GM21723 (cell line): Measurements from ENCODE around the gene P2RY10.
"Not testable (repeated sequence)": the region's sequence is repeated elsewhere in the genome, so short reads cannot be mapped to it uniquely, and the experiment has no call there.

ENCODE experiments used
- ATAC-seq: cut with Tn5 transposase; IDR thresholded peaks from one replicate; pipeline ENCODE4 v1.9.1; 2021; ENCODE audit warnings: mild to moderate bottlenecking, moderate library complexity; ENCODE audit not compliant: unreplicated experiment

Gene P2RY10

GRCh38 chrX:78945186-78945912 lies at the start of gene P2RY10:
Gene P2RY10, plus strand, starts transcription at chrX:78945391. Its CDS starts 15,130 bp downstream, at chrX:78960521.
- ATAC-seq = peak; percentile 79

GRCh38 chrX:78922754-78923153 lies 22.4 kb upstream of the P2RY10 start:
- peak; percentile 6 for ATAC-seq

- ATAC-seq = peak; percentile 92
Observed at GRCh38 chrX:78923198-78924015, 21.8 kb upstream of the P2RY10 start.

- no peak for ATAC-seq
Observed at GRCh38 chrX:78931814-78932213, 13.4 kb upstream of the P2RY10 start.

GRCh38 chrX:78934866-78935265 lies 10.3 kb upstream of the P2RY10 start:
- no peak for ATAC-seq

DNA sequence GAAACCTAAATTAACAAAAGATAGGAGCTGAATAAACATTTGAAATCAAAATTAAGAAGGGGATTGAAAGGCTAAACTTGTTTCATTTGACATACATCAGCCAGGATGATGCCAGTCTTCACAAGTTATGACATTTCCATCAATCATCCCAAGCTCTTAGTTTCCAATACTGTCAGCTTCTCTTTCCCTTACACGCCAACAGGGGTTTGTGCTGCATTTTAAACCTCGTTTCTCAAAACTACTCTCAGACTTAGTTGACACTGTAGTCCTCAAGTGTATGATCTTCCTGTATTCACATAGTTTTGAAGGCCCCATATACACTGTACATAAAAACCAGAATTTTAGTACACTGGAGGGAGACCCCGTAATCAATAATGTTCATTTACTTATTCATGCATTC lies 840 bp upstream of the P2RY10 start:
- ATAC-seq = no peak

DNA sequence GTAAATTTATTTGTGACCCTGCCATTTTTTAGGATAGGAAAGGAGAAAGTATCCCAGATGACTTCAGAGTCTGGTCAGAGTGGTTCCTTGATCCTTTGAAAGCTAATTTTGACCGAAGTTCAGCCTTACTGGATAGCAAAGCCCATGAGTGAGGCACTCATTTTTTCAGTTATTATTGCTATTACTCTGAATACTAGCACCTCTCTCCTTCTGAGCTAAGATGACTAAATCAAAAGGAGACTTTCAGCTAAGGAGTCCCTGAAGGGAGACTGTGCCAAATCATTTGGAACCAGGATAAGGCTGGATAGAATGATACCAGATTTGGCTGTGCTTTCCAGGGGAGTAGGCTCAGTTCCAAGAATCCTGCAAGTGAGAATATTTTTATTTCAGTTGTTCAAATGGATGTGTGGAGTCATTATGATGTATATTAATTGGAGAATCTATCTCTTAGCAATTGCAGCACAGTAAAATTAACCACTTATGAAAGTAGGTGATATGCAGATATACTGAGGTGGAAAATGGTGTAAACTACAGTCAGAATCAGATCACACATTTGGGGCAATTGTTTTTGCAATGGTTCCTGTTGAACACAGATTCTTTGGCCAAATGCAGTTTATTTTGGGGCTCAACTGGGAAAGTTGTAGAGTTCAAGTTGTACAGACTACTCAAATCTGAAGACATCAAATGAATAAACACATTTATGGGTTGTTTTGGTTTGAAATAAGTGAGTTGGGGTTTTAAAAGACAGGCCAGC lies 1.2 kb downstream of the P2RY10 start:
- no peak for ATAC-seq

DNA sequence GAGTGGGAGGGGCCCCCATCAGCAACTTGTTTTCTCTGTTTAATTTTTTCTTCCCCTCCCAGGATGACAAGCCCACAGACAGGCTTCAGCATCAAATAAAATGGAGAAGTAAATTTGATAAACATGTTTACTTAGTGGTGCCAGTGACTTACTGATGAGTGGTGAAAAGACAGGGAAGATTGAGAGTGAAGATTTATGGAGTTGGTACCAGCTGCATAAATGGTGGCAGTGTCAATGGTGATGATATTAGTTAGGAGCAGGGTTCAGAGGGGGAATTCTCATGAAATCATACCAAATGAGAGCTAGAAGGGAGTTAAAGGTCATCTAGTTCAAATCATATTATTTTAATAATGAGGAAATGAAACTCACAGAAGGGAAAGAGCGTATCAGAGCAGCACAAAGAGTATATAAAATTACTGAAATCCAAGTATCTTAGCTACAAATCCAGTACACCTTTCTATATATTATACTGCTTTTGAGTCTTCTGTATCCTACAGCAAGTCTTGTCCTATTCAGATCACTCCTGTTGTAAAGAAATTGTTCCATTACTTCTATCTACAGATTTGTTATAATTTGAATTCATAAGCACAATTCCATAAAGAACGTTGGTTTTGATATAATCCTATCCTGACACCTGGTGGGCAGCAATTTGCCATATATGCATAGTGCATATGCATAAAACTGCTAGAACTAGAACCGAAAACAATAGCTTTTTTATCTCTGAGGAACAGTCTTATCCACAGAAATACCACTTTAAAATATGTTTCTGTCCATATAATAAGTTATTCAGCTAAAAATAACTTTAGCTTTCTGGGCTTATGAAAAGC lies 5.0 kb downstream of the P2RY10 start:
- ATAC-seq = no peak

DNA sequence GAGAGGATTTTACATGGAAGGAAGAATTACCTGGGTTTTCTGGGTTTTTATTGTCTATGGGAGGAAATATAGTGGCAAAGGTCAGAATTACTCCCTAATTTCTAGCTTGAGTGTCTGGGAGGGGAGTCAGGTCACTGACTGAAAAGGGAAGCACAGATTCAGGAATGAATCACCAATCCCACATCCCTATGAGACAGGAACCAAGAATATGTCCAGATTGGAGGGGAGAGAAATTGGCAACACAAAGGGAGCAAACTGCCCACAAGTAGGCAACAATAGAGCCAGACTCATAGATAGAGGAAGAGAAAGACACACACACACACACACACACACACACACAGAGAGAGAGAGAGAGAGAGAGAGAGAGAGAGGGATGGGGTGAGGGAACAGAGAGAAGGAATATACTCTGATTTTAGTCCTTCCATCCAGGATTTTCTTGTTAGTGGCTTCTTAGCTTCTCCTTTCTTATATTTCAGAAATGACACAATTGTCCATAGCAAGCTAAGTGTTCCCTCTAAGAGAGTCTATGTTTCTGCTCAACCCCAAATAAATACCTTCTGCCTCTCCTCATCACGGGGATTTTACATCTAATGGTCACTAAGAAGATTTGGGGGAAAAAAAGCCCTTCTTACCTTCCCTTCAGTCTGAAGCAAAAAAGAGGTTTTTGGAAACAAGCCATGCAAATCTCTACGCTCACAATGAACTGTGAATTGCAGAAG lies 12.0 kb downstream of the P2RY10 start:
- ATAC-seq = no peak

DNA sequence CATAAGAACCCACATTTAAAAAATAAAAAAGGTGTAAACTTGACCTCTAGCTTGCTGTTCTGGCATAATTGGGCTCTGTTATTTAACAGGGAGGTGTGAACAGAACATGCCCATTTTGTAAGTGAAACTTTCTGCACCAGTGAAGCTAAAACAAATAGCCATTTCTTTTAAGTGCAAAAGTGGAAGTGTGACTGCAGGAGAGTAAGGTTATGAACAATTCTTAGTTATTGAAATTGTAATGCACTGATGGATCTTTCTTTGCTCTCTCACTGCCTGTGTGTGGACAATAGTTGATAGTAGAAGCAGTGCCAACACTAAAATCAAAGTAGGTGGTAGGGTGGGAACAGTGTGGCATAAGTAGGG lies 12.6 kb downstream of the P2RY10 start:
- peak; percentile 81 for ATAC-seq

- ATAC-seq = no peak
Observed at GRCh38 chrX:78958419-78959116, 13.4 kb downstream of the P2RY10 start.

DNA sequence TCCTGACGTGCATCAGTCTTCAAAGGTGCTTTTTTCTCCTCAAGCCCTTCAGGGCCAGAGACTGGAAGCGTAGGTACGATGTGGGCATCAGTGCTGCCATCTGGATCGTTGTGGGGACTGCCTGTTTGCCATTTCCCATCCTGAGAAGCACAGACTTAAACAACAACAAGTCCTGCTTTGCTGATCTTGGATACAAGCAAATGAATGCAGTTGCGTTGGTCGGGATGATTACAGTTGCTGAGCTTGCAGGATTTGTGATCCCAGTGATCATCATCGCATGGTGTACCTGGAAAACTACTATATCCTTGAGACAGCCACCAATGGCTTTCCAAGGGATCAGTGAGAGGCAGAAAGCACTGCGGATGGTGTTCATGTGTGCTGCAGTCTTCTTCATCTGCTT lies 15.7 kb downstream of the P2RY10 start:
- ATAC-seq = no peak

DNA sequence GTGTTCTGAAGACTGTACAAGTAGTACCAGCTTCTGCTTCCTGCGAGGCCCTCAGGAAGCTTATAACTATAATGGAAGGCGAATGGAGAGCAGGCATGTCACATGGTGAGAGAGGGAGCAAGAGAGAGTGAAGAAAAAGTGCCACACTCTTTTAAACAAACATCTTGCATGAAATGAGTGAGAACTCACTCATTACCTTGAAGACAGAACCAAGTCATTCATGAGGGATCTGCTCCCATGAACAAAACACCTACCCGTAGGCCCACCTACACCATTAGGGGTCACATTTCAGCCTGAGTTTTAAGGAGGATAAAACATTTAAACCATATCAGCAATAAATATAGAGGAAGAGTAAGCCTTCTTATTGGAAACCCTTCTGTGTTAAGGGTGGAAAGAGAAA lies 19.4 kb downstream of the P2RY10 start:
- no peak for ATAC-seq

GRCh38 chrX:78979789-78980464 lies 34.7 kb downstream of the P2RY10 start:
- ATAC-seq = peak; percentile 99

- no peak for ATAC-seq
Observed at GRCh38 chrX:78989349-78989748, 44.2 kb downstream of the P2RY10 start.

GRCh38 chrX:78997870-78998558 lies 52.8 kb downstream of the P2RY10 start:
- ATAC-seq = no peak

GRCh38 chrX:79007540-79007939 lies 62.3 kb downstream of the P2RY10 start:
- not testable (repeated sequence) for ATAC-seq
